HG03280 (cell line): Measurements from ENCODE around the gene C1orf105.
A peak's percentile ranks its signal among the peaks of the same experiment; 100 is the strongest.
"Not testable (repeated sequence)": the region's sequence is repeated elsewhere in the genome, so short reads cannot be mapped to it uniquely, and the experiment has no call there.

Experiments used
- ATAC-seq: cut with Tn5 transposase; IDR thresholded peaks from one replicate; pipeline ENCODE4 v1.9.1; 2021; ENCODE audit warnings: mild to moderate bottlenecking, moderate library complexity; ENCODE audit not compliant: unreplicated experiment

The C1orf105 gene

GRCh38 chr1:172420385-172420784 is at the start of gene C1orf105:
Gene C1orf105, plus strand, starts transcription at chr1:172420685. Its CDS starts 201 bp downstream, at chr1:172420886.
- no peak for ATAC-seq

- not testable (repeated sequence) for ATAC-seq
Observed at GRCh38 chr1:172371646-172372045, 48.8 kb upstream of the C1orf105 start.

GRCh38 chr1:172373864-172374263 is 46.6 kb upstream of the C1orf105 start:
- ATAC-seq: no peak

- no peak for ATAC-seq
Observed at GRCh38 chr1:172375211-172375631, 45.3 kb upstream of the C1orf105 start.

GRCh38 chr1:172376431-172376830 is 44.1 kb upstream of the C1orf105 start:
- ATAC-seq: no peak

- ATAC-seq: no peak
Observed at GRCh38 chr1:172377565-172377964, 42.9 kb upstream of the C1orf105 start.

GRCh38 chr1:172378109-172378760 is 42.2 kb upstream of the C1orf105 start:
- ATAC-seq: no peak

- ATAC-seq: peak; percentile 61
Observed at GRCh38 chr1:172380441-172381244, 39.8 kb upstream of the C1orf105 start.

GRCh38 chr1:172381946-172382345 is 38.5 kb upstream of the C1orf105 start:
- no peak for ATAC-seq

- ATAC-seq: no peak
Observed at GRCh38 chr1:172382406-172382805, 38.1 kb upstream of the C1orf105 start.

GRCh38 chr1:172382990-172383389 is 37.5 kb upstream of the C1orf105 start:
- ATAC-seq: no peak

- no peak for ATAC-seq
Observed at GRCh38 chr1:172383536-172383935, 36.9 kb upstream of the C1orf105 start.

- ATAC-seq: no peak
Observed at GRCh38 chr1:172384656-172385055, 35.8 kb upstream of the C1orf105 start.

- ATAC-seq: no peak
Observed at GRCh38 chr1:172386046-172386445, 34.4 kb upstream of the C1orf105 start.

GRCh38 chr1:172388490-172388889 is 32.0 kb upstream of the C1orf105 start:
- ATAC-seq: no peak

GRCh38 chr1:172390301-172390682 is 30.2 kb upstream of the C1orf105 start:
- no peak for ATAC-seq

- ATAC-seq: peak; percentile 42
Observed at GRCh38 chr1:172390683-172391551, 29.6 kb upstream of the C1orf105 start.

GRCh38 chr1:172391976-172392375 is 28.5 kb upstream of the C1orf105 start:
- ATAC-seq: no peak

- no peak for ATAC-seq
Observed at GRCh38 chr1:172393354-172393753, 27.1 kb upstream of the C1orf105 start.

- peak; percentile 81 for ATAC-seq
Observed at GRCh38 chr1:172394141-172394751, 26.2 kb upstream of the C1orf105 start.

GRCh38 chr1:172394811-172395210 is 25.7 kb upstream of the C1orf105 start:
- no peak for ATAC-seq
